ENCODE results near the gene TMEM19. TPM values are rescaled to one million over a fixed set of nuclear protein-coding genes. Genes with fewer than 3 reads are reported as not detected.
A peak's percentile ranks its signal among the peaks of the same experiment; 100 is the strongest.

TMEM19 gene
- total RNA-seq, 1 donor from 2014 or later = 36.0 TPM

DNA sequence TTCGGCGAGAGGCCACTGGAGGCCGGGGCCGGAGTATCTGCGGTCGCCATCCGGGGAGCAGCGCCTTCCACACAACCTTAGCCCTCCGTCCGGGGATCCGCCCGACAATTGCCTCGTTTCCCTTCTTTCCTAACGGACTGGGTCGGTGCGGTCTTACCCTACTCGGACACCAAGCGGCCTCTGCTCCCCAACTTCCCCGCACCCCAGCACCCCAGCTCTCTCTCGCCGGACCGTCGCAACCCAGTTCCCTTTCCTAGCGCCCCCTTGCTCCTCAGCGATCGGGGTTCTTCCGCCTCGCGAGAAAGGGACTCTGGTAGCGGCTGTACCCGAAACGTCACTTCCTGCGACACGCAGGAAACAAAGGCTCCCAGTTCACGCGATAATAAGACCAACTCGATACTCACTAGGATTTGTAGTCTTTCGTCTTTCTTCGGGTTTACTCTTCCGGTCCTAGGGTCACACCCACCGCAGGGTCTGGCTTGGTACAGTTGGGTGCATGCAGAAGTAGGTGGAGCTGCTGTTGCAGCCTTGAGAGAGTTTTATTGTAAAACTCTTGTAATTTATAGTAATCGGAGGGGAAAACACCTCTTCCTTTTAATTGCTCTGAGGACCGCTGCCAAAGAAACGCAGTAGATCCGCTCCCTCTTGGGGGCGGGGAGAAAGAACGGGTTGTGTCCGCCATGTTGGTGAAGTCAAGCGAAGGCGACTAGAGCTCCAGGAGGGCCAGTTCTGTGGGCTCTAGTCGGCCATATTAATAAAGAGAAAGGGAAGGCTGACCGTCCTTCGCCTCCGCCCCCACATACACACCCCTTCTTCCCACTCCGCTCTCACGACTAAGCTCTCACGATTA lies 22.1 kb upstream of the TMEM19 start, which contains the start of the genes THAP2 and ZFC3H1:
Gene THAP2, plus strand, starts transcription at position 741 of the 850 bp plus-strand sequence. CDS start 209 bp downstream, outside the sequence.
Gene ZFC3H1, minus strand, starts transcription at position 288 of the 850 bp plus-strand sequence. Its CDS starts 238 bp downstream, at position 50.
- no peaks in the 10 kb centered on the region for H3K27me3 ChIP-seq (ENCODE audit: control insufficient read depth in 3 of 3, insufficient read depth in 3 of 3, low read length in 3 of 3)
- peak within 1 kb of the TSS; percentile 96 for H3K27ac ChIP-seq (ENCODE audit: low read depth, low read length)
- H3K36me3 ChIP-seq (ENCODE audit: control insufficient read depth in 3 of 3, insufficient read depth in 3 of 3, low read length in 3 of 3) = peaks cover 2 to 8% (median 8%) of the 10 kb centered on the region in 3 donors
- peak within 1 kb of the TSS; percentile 95 to 97 (median 96) for H3K9ac ChIP-seq (ENCODE audit: low read depth in 1 of 3, low read length in 3 of 3)
- peak within 1 kb of the TSS; percentile 96 to 99 (median 99) for H3K4me3 ChIP-seq (ENCODE audit: low read length in 3 of 3)
- H3K9me3 ChIP-seq (ENCODE audit: control insufficient read depth in 3 of 3, low read length in 3 of 3) = no peaks in the 10 kb centered on the region
- H3K4me1 ChIP-seq (ENCODE audit: control insufficient read depth in 3 of 3, insufficient read depth in 3 of 3, low read length in 3 of 3) = peaks cover 11 to 23% (median 17%) of the 10 kb centered on the region in 3 donors

DNA sequence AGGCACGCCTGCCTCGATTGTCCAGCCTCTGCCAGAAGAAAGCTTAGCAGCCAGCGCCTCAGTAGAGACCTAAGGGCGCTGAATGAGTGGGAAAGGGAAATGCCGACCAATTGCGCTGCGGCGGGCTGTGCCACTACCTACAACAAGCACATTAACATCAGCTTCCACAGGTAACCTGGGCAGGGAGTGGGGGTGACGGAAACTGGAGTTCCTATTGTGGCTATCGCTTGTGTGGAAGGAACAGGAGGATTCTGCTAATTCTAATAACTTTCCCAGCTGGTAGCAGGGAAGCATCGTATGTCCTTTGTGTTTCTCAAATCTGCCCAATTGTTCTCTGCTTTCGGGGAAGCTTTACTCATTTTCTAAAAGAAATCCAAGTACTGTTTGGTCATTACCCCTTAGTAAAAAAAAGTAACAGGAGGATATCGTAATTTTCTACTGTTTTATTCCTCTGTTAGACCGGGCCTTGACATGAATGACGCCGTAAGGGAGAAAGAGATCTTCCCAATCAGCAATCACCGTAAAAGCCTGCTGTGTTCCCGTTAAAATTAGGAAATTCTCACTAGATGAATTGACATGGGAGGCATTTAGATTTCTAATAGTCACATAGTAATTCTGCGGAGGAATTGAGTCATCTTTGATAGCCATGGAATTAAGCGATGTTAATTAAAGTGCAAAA lies 21.3 kb upstream of the TMEM19 start:
- Histone ChIP-seq H3K27ac (ENCODE audit: low read depth, low read length) (peak overlapping the region; percentile 96), H3K9ac (ENCODE audit: low read depth in 1 of 3, low read length in 3 of 3) (peak overlapping the region; percentile 95 to 97 (median 96)), H3K36me3 (ENCODE audit: control insufficient read depth in 3 of 3, insufficient read depth in 3 of 3, low read length in 3 of 3) (peaks cover under 1 to 3% (median 2%) of the 10 kb centered on the region in 3 donors)

GRCh38 chr12:71665090-71665463 lies 20.8 kb upstream of the TMEM19 start:
- Histone ChIP-seq H3K4me1 (ENCODE audit: control insufficient read depth in 3 of 3, insufficient read depth in 3 of 3, low read length in 3 of 3) (peaks cover 11 to 23% (median 17%) of the 10 kb centered on the region in 3 donors), H3K27ac (ENCODE audit: low read depth, low read length) (peak overlapping the region; percentile 96), H3K9me3 (ENCODE audit: control insufficient read depth in 3 of 3, low read length in 3 of 3) (no peaks in the 10 kb centered on the region), H3K36me3 (ENCODE audit: control insufficient read depth in 3 of 3, insufficient read depth in 3 of 3, low read length in 3 of 3) (no peaks in the 10 kb centered on the region), H3K4me3 (ENCODE audit: low read length in 3 of 3) (peak overlapping the region; percentile 96 to 99 (median 99)), H3K27me3 (ENCODE audit: control insufficient read depth in 3 of 3, insufficient read depth in 3 of 3, low read length in 3 of 3) (no peaks in the 10 kb centered on the region), H3K9ac (ENCODE audit: low read depth in 1 of 3, low read length in 3 of 3) (peak overlapping the region; percentile 95 to 97 (median 96))

More for the DNA sequence above, 21.3 kb upstream of the TMEM19 start:
- no peaks in the 10 kb centered on the region for H3K9me3 ChIP-seq (ENCODE audit: control insufficient read depth in 3 of 3, low read length in 3 of 3)
- H3K27me3 ChIP-seq (ENCODE audit: control insufficient read depth in 3 of 3, insufficient read depth in 3 of 3, low read length in 3 of 3) = no peaks in the 10 kb centered on the region
- H3K4me3 ChIP-seq (ENCODE audit: low read length in 3 of 3) = peak overlapping the region; percentile 96 to 99 (median 99)
- H3K4me1 ChIP-seq (ENCODE audit: control insufficient read depth in 3 of 3, insufficient read depth in 3 of 3, low read length in 3 of 3) = peaks cover 11 to 23% (median 17%) of the 10 kb centered on the region in 3 donors

GRCh38 chr12:71666259-71666658 lies 19.6 kb upstream of the TMEM19 start:
- Histone ChIP-seq H3K4me1 (ENCODE audit: control insufficient read depth in 3 of 3, insufficient read depth in 3 of 3, low read length in 3 of 3) (peaks cover 11 to 23% (median 17%) of the 10 kb centered on the region in 3 donors), H3K9me3 (ENCODE audit: control insufficient read depth in 3 of 3, low read length in 3 of 3) (no peaks in the 10 kb centered on the region), H3K27ac (ENCODE audit: low read depth, low read length) (no peak overlapping the region), H3K4me3 (ENCODE audit: low read length in 3 of 3) (no peak overlapping the region), H3K36me3 (ENCODE audit: control insufficient read depth in 3 of 3, insufficient read depth in 3 of 3, low read length in 3 of 3) (no peaks in the 10 kb centered on the region), H3K9ac (ENCODE audit: low read depth in 1 of 3, low read length in 3 of 3) (no peak overlapping the region), H3K27me3 (ENCODE audit: control insufficient read depth in 3 of 3, insufficient read depth in 3 of 3, low read length in 3 of 3) (no peaks in the 10 kb centered on the region)

GRCh38 chr12:71671311-71671710 lies 14.6 kb upstream of the TMEM19 start:
- H3K9ac ChIP-seq (ENCODE audit: low read depth in 1 of 3, low read length in 3 of 3) = no peak overlapping the region
- H3K27me3 ChIP-seq (ENCODE audit: control insufficient read depth in 3 of 3, insufficient read depth in 3 of 3, low read length in 3 of 3) = no peaks in the 10 kb centered on the region
- H3K4me3 ChIP-seq (ENCODE audit: low read length in 3 of 3) = no peak overlapping the region
- no peaks in the 10 kb centered on the region for H3K4me1 ChIP-seq (ENCODE audit: control insufficient read depth in 3 of 3, insufficient read depth in 3 of 3, low read length in 3 of 3)
- H3K9me3 ChIP-seq (ENCODE audit: control insufficient read depth in 3 of 3, low read length in 3 of 3) = no peaks in the 10 kb centered on the region
- H3K27ac ChIP-seq (ENCODE audit: low read depth, low read length) = no peak overlapping the region
- H3K36me3 ChIP-seq (ENCODE audit: control insufficient read depth in 3 of 3, insufficient read depth in 3 of 3, low read length in 3 of 3) = no peaks in the 10 kb centered on the region

DNA sequence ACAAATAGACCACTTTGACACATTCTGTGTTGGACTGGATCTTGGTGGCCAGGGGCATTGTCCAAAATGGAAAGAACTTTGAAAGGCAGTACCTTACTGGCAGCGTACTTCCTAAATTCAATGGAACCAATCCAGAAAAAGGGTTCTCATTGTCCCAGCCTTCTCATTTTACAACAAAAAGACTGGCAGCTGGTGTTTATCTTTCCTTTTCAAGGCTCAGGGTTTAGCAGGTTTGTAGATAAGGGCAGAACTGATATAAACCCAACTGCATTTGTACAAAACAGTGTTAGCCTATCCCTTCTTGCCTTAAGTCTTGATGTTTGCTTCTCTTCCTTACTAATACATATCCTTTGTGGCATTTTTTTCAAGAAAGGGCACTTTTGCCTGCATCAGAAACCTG lies 14.1 kb upstream of the TMEM19 start:
- no peaks in the 10 kb centered on the region for H3K4me1 ChIP-seq (ENCODE audit: control insufficient read depth in 3 of 3, insufficient read depth in 3 of 3, low read length in 3 of 3)
- no peak overlapping the region for H3K4me3 ChIP-seq (ENCODE audit: low read length in 3 of 3)
- no peaks in the 10 kb centered on the region for H3K9me3 ChIP-seq (ENCODE audit: control insufficient read depth in 3 of 3, low read length in 3 of 3)
- H3K27ac ChIP-seq (ENCODE audit: low read depth, low read length) = no peak overlapping the region
- H3K36me3 ChIP-seq (ENCODE audit: control insufficient read depth in 3 of 3, insufficient read depth in 3 of 3, low read length in 3 of 3) = peaks cover 0 to 3% (median 0%) of the 10 kb centered on the region in 3 donors
- H3K9ac ChIP-seq (ENCODE audit: low read depth in 1 of 3, low read length in 3 of 3) = no peak overlapping the region
- H3K27me3 ChIP-seq (ENCODE audit: control insufficient read depth in 3 of 3, insufficient read depth in 3 of 3, low read length in 3 of 3) = no peaks in the 10 kb centered on the region

DNA sequence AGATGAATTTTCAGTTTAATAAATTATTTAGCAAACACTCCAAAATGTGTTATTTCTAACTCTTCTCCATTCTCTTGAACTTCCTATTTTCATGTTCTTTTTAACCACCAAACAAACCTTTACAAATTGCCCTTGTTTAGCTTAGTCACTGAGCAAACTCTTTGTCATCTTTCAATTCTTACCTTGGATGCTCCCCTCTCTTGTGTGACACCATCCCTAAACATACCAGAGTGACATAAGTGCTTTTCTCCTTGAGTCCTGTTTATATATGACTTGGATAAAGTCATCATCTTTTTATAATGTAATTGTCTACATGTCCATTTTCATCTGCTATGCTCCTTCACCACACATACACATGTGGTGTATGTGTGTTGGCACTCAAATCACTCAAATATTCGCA lies 3.4 kb upstream of the TMEM19 start:
- Histone ChIP-seq H3K27ac (ENCODE audit: low read depth, low read length) (no peak overlapping the region), H3K4me3 (ENCODE audit: low read length in 3 of 3) (no peak overlapping the region), H3K27me3 (ENCODE audit: control insufficient read depth in 3 of 3, insufficient read depth in 3 of 3, low read length in 3 of 3) (no peaks in the 10 kb centered on the region), H3K4me1 (ENCODE audit: control insufficient read depth in 3 of 3, insufficient read depth in 3 of 3, low read length in 3 of 3) (peaks cover 2 to 6% (median 5%) of the 10 kb centered on the region in 3 donors), H3K36me3 (ENCODE audit: control insufficient read depth in 3 of 3, insufficient read depth in 3 of 3, low read length in 3 of 3) (no peaks in the 10 kb centered on the region), H3K9me3 (ENCODE audit: control insufficient read depth in 3 of 3, low read length in 3 of 3) (no peaks in the 10 kb centered on the region), H3K9ac (ENCODE audit: low read depth in 1 of 3, low read length in 3 of 3) (no peak overlapping the region)

DNA sequence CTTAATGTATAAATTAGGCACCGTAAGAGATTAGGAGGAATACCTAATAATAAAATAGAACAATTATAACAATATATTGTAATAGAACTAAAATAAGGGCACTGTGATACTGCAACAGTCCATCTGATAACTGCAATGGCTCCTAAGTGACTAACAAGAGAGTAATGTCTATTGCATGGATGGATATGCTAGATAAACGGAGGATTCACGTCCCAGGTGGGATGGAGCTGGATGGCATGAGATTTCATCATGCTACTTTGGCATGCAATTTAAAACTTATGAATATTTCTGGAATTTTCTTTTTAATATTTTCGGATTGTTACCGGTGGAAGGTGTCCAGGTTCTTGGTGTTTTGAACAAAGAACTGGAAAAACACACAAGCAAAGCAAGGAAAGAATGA lies 2.2 kb upstream of the TMEM19 start:
- no peak overlapping the region for H3K27ac ChIP-seq (ENCODE audit: low read depth, low read length)
- H3K9me3 ChIP-seq (ENCODE audit: control insufficient read depth in 3 of 3, low read length in 3 of 3) = no peaks in the 10 kb centered on the region
- no peaks in the 10 kb centered on the region for H3K27me3 ChIP-seq (ENCODE audit: control insufficient read depth in 3 of 3, insufficient read depth in 3 of 3, low read length in 3 of 3)
- no peak overlapping the region for H3K9ac ChIP-seq (ENCODE audit: low read depth in 1 of 3, low read length in 3 of 3)
- H3K36me3 ChIP-seq (ENCODE audit: control insufficient read depth in 3 of 3, insufficient read depth in 3 of 3, low read length in 3 of 3) = no peaks in the 10 kb centered on the region
- H3K4me1 ChIP-seq (ENCODE audit: control insufficient read depth in 3 of 3, insufficient read depth in 3 of 3, low read length in 3 of 3) = peaks cover 9 to 12% (median 11%) of the 10 kb centered on the region in 3 donors
- no peak overlapping the region for H3K4me3 ChIP-seq (ENCODE audit: low read length in 3 of 3)

- peak overlapping the region in 1 of 3 donors; percentile 17 for H3K4me3 ChIP-seq (ENCODE audit: low read length in 3 of 3)
- H3K27me3 ChIP-seq (ENCODE audit: control insufficient read depth in 3 of 3, insufficient read depth in 3 of 3, low read length in 3 of 3) = no peaks in the 10 kb centered on the region
- H3K27ac ChIP-seq (ENCODE audit: low read depth, low read length) = no peak overlapping the region
- peaks cover 12% of the 10 kb centered on the region in 3 donors for H3K4me1 ChIP-seq (ENCODE audit: control insufficient read depth in 3 of 3, insufficient read depth in 3 of 3, low read length in 3 of 3)
- no peaks in the 10 kb centered on the region for H3K9me3 ChIP-seq (ENCODE audit: control insufficient read depth in 3 of 3, low read length in 3 of 3)
- no peaks in the 10 kb centered on the region for H3K36me3 ChIP-seq (ENCODE audit: control insufficient read depth in 3 of 3, insufficient read depth in 3 of 3, low read length in 3 of 3)
- no peak overlapping the region for H3K9ac ChIP-seq (ENCODE audit: low read depth in 1 of 3, low read length in 3 of 3)
These were observed 1.8 kb upstream of the TMEM19 start for GRCh38 chr12:71684081-71684480.
